K562 (cell line): ENCODE data around the gene ITPA. TPM values are rescaled to one million over a fixed set of nuclear protein-coding genes. Genes with fewer than 3 reads are reported as not detected.

ENCODE experiments used
- ATAC-seq: fragments of 200-7000 bp; cut with Tn5 transposase; 3 replicates; pipeline ENCODE4 v1.9.1; 2020; ENCODE audit warnings: moderate library complexity
- BruUV-seq: library from RNA; stranded (reverse); fragments of 400-500 nt; replicated peaks from 2 replicates; lab custom pipeline; 2021; lab: Mats Ljungman, UMichigan
- CTCF ChIA-PET: fragments of 300-600 bp; formaldehyde crosslinking; extraction: SDS; loops from one replicate; lab custom pipeline; 2021; ENCODE audit warnings: low intra/inter-chr PET ratio; lab: Yijun Ruan, JAX
- POLR2A ChIA-PET: fragments of 300-600, 350-650 bp; sonication (Branson Sonifier 250); formaldehyde crosslinking; extraction: SDS; loops from one replicate; lab custom pipeline; 2021; ENCODE audit warnings: antibody characterized with exemption, inconsistent platforms; lab: Yijun Ruan, JAX
- DNase-seq, 4 experiments: peaks; one replicate each; pipeline versions ENCODE4 v3.0.0 to v3.0.0-alpha.2; 2011 to 2018; ENCODE audit warnings: low spot score in 3 of 4, mixed read lengths in 3 of 4; ENCODE audit errors: extremely low read depth in 1 of 4
- FAIRE-seq: peaks from 2 replicates; lab custom pipeline; 2011; peaks lifted over from hg19 to GRCh38; lab: Jason Lieb, UNC
- H2AFZ ChIP-seq: 2 replicates; pipeline ENCODE4 v1.6.0; 2011; ENCODE audit warnings: low read depth, low read length, control low read depth, inconsistent platforms
- H3K27ac ChIP-seq: fragments of 200-600 bp; 3 replicates; pipeline ENCODE4 v1.8.0; 2011; ENCODE audit warnings: low read depth, mild to moderate bottlenecking, control low read depth, inconsistent platforms, low read length, moderate library complexity, mixed read lengths; ENCODE audit errors: extremely low read depth
- H3K27me3 ChIP-seq, 2 experiments: fragments of 300-600 bp in 1 of 2; 2 replicates in 1 of 2; 3 replicates in 1 of 2; pipeline versions ENCODE4 v1.6.0 to v1.8.0; 2011; ENCODE audit warnings: inconsistent platforms in 2 of 2, low read length in 2 of 2, mild to moderate bottlenecking in 1 of 2, mixed read lengths in 1 of 2, moderate library complexity in 1 of 2; ENCODE audit not compliant: control insufficient read depth in 2 of 2, insufficient read depth in 2 of 2
- H3K36me3 ChIP-seq: fragments of 300-600 bp; 3 replicates; pipeline ENCODE4 v1.8.0; 2011; ENCODE audit warnings: mild to moderate bottlenecking, low read length, inconsistent platforms; ENCODE audit not compliant: control insufficient read depth, insufficient read depth
- H3K4me1 ChIP-seq, 2 experiments: fragments of 200-600 bp in 1 of 2; replicated peaks in 1 of 2; 2 replicates in 1 of 2; 3 replicates in 1 of 2; pipeline versions ENCODE4 v1.5.1 to v1.8.0; 2011; ENCODE audit warnings: inconsistent platforms in 2 of 2, low read length in 2 of 2, mild to moderate bottlenecking in 1 of 2, mixed read lengths in 1 of 2, moderate library complexity in 1 of 2; ENCODE audit not compliant: control insufficient read depth in 2 of 2, insufficient read depth in 2 of 2
- H3K4me2 ChIP-seq: 2 replicates; pipeline ENCODE4 v1.6.1; 2011; ENCODE audit warnings: low read length, control low read depth, inconsistent platforms, mixed read lengths; ENCODE audit not compliant: insufficient read depth
- H3K4me3 ChIP-seq: fragments of 200-600 bp; sonication (generic), shearing (Covaris generic); 2 replicates; pipeline ENCODE4 v1.5.1; 2016; ENCODE audit warnings: control low read depth, inconsistent platforms
- H3K79me2 ChIP-seq: fragments of 200-600 bp; 3 replicates; pipeline ENCODE4 v1.8.0; 2011; ENCODE audit warnings: low read length, inconsistent platforms; ENCODE audit not compliant: control insufficient read depth, insufficient read depth
- H3K9ac ChIP-seq, 2 experiments: 2 replicates each; pipeline versions ENCODE4 v1.6.0 to v1.6.1; 2011; ENCODE audit warnings: low read depth in 2 of 2, low read length in 2 of 2, control low read depth in 1 of 2, inconsistent platforms in 1 of 2, mild to moderate bottlenecking in 1 of 2, mixed read lengths in 1 of 2; ENCODE audit not compliant: insufficient read depth in 1 of 2
- H3K9me1 ChIP-seq: one replicate; pipeline ENCODE4 v1.6.0; 2011; ENCODE audit warnings: inconsistent platforms, mild to moderate bottlenecking, low read length, moderate library complexity; ENCODE audit not compliant: control insufficient read depth, insufficient read depth
- H3K9me3 ChIP-seq: replicated peaks from 2 replicates; pipeline ENCODE4 v1.5.1; 2011; ENCODE audit warnings: low read depth, low read length, inconsistent platforms; ENCODE audit not compliant: control insufficient read depth, insufficient read depth
- H4K20me1 ChIP-seq: replicated peaks from 2 replicates; pipeline ENCODE4 v1.6.1; 2011; ENCODE audit warnings: low read length, inconsistent platforms, mixed read lengths; ENCODE audit not compliant: control insufficient read depth, insufficient read depth
- CREB3 ChIP-seq: fragments of 450-650 bp; conservative IDR thresholded peaks from 2 replicates; pipeline ENCODE4 v1.6.1; 2016; ENCODE audit warnings: missing genetic modification characterization, low read depth, mild to moderate bottlenecking, missing compliant biosample characterization, moderate library complexity
- HES1 ChIP-seq: fragments of 450-650 bp; IDR thresholded peaks from 2 replicates; pipeline ENCODE4 v1.6.1; 2016; ENCODE audit warnings: low read depth, mild to moderate bottlenecking, moderate library complexity
- NFIX ChIP-seq: fragments of 250-450 bp; sonication (Bioruptor Pico); IDR thresholded peaks from 2 replicates; pipeline ENCODE4 v1.4.0; 2020; ENCODE audit warnings: low read depth, mild to moderate bottlenecking, moderate library complexity
- NR2C1 ChIP-seq, 2 experiments: fragments of 450-650 bp; IDR thresholded peaks; 2 replicates each; pipeline ENCODE4 v1.6.1; 2017; ENCODE audit warnings: mild to moderate bottlenecking in 2 of 2, antibody characterized with exemption in 1 of 2, inconsistent platforms in 1 of 2, missing compliant biosample characterization in 1 of 2, missing genetic modification characterization in 1 of 2
- ZNF77 ChIP-seq: fragments of 250-450 bp; sonication (Bioruptor Pico); IDR thresholded peaks from 2 replicates; pipeline ENCODE4 v1.5.0; 2020
- WGBS: fragments of 100-300 bp; shearing (Covaris generic); methylation state at CpG from one replicate; pipeline ENCODE4 v1.1.6; 2016; ENCODE audit warnings: low coverage, mixed read lengths; ENCODE audit not compliant: insufficient coverage; ENCODE audit errors: missing lambda C conversion rate; 5-methylcytosine and 5-hydroxymethylcytosine counted together
- in situ Hi-C: fragments of 300-500 bp; cut with MboI; formaldehyde crosslinking; loops from 4 replicates; pipeline ENCODE4 v1.15.0; 2018; ENCODE audit warnings: inconsistent platforms, mixed read lengths
- intact Hi-C: fragments of 100-400 bp; cut with micrococcal nuclease; formaldehyde crosslinking; loops from 2 replicates; pipeline ENCODE4 v1.14.2; 2022
- polyA plus RNA-seq, 8 experiments: library from polyadenylated mRNA; depleted of rRNA in 4 of 8; stranded (reverse) in 5 of 8; unstranded in 3 of 8; fragments of >200 nt; fragmentation: Nextera tagmentation in 2 of 8; fragmentation: Illumina TruSeq in 1 of 8; extraction: Ambion mirVana in 2 of 8; extraction: Trizol in 1 of 8; gene quantifications; 2 replicates each; pipeline versions ENCODE4 v1.2.1 to v1.2.3, GENCODE V29; 2011 to 2014; ENCODE audit warnings: inconsistent platforms in 1 of 8, missing spikeins in 1 of 8
- total RNA-seq, 7 experiments: library from RNA; depleted of rRNA in 6 of 7; stranded (reverse); fragments of >200 nt in 6 of 7; fragmentation: Illumina TruSeq in 2 of 7; extraction: Trizol in 2 of 7; gene quantifications; 2 replicates each; pipeline versions ENCODE4 v1.2.1 to v1.2.3, GENCODE V29; 2011 to 2021; ENCODE audit warnings: low replicate concordance in 1 of 7

The ITPA gene
- total and polyA plus RNA-seq, 9 of the 15 experiments (the other 6 are each of a cell fraction or from before 2014, with no cell fraction given): 5.0 to 79.7 (median 36.7) TPM

- TF ChIP-seq HES1: no peak
- no peak for TF ChIP-seq CREB3
- no peak for TF ChIP-seq NFIX
Observed at GRCh38 chr20:3199206-3199605, 10.1 kb upstream of the ITPA start (continued).

GRCh38 chr20:3199976-3200755 is 9.1 kb upstream of the ITPA start:
- H3K4me1 ChIP-seq: peaks cover 7 to 32% of the 10 kb centered on the region in 2 experiments; a peak in 4 of 5 replicates
- H3K36me3 ChIP-seq: peaks cover 45% of the 10 kb centered on the region; the same call in 2 of the 3 replicates
- H4K20me1 ChIP-seq: no peaks in the 10 kb centered on the region
- peaks cover 23% of the 10 kb centered on the region for H3K79me2 ChIP-seq
- H3K27me3 ChIP-seq: no peaks in the 10 kb centered on the region
- H3K9me1 ChIP-seq: no peaks in the 10 kb centered on the region
- no peak overlapping the region for H2AFZ ChIP-seq
- no peak overlapping the region for H3K27ac ChIP-seq
- POLR2A ChIA-PET: no interaction called here
- no TSS peak for BruUV-seq
- ATAC-seq (no peak), DNase-seq (no peak), FAIRE-seq (no peak)
- 83% methylated on average over 4 of the region's 27 CpGs for WGBS
- in situ Hi-C loops: no loop called here
- H3K9ac ChIP-seq: peak overlapping the region in 1 of 2 experiments; percentile 26; a peak in 1 of 4 replicates
- TF ChIP-seq NR2C1 (IDR thresholded peaks at IDR 0.05) (no peak), NR2C1 (tag; IDR thresholded peaks at IDR 0.05) (0 out of 2 replicates have a peak, but pooled peaks have one; percentile 16), ZNF77 (CRISPR knock-in tag) (no peak)
- CTCF ChIA-PET: no interaction called here
- H3K4me2 ChIP-seq: no peak overlapping the region
- no peaks in the 10 kb centered on the region for H3K9me3 ChIP-seq
- no peak overlapping the region for H3K4me3 ChIP-seq
- intact Hi-C loops: no loop called here
